Measurements from ENCODE around the gene APLNR. TPM values are rescaled to one million over a fixed set of nuclear protein-coding genes. Genes with fewer than 3 reads are reported as not detected.

The APLNR gene
- total RNA-seq, 1 donor from 2014 or later: under 0.01 TPM

GRCh38 chr11:57251491-57252104 lies 14.5 kb upstream of the APLNR start:
- DNase-seq (ENCODE audit: low read depth in 2 of 2): peak; percentile 73 to 84

- no peak for DNase-seq (ENCODE audit: low read depth in 2 of 2)
These were observed 14.0 kb upstream of the APLNR start for GRCh38 chr11:57251037-57251436.

GRCh38 chr11:57249384-57250319 lies 12.6 kb upstream of the APLNR start:
- DNase-seq (ENCODE audit: low read depth in 2 of 2): peak; percentile 73 to 83

- DNase-seq (ENCODE audit: low read depth in 2 of 2): peak; percentile 80 to 88
These were observed 11.8 kb upstream of the APLNR start for GRCh38 chr11:57248780-57249383.

GRCh38 chr11:57244911-57245310 lies 7.9 kb upstream of the APLNR start:
- DNase-seq (ENCODE audit: low read depth in 2 of 2): peak in 1 of 2 donors; percentile 27

GRCh38 chr11:57241353-57241972 lies 4.4 kb upstream of the APLNR start:
- no peak for DNase-seq (ENCODE audit: low read depth in 2 of 2)

- DNase-seq (ENCODE audit: low read depth in 2 of 2): no peak
These were observed 3.7 kb upstream of the APLNR start for GRCh38 chr11:57240757-57241156.

- no peak for DNase-seq (ENCODE audit: low read depth in 2 of 2)
These were observed 3.0 kb upstream of the APLNR start for GRCh38 chr11:57240007-57240406.

- DNase-seq (ENCODE audit: low read depth in 2 of 2): no peak
These were observed 2.3 kb upstream of the APLNR start for GRCh38 chr11:57239348-57239747.

- DNase-seq (ENCODE audit: low read depth in 2 of 2): no peak
These were observed 1.0 kb downstream of the APLNR start for GRCh38 chr11:57235761-57236703.

GRCh38 chr11:57233702-57234101 lies 3.3 kb downstream of the APLNR start:
- DNase-seq (ENCODE audit: low read depth in 2 of 2): no peak

GRCh38 chr11:57231539-57232253 lies 5.4 kb downstream of the APLNR start:
- DNase-seq (ENCODE audit: low read depth in 2 of 2): no peak

GRCh38 chr11:57230791-57231538 lies 6.1 kb downstream of the APLNR start:
- DNase-seq (ENCODE audit: low read depth in 2 of 2): no peak

GRCh38 chr11:57230316-57230715 lies 6.7 kb downstream of the APLNR start:
- no peak for DNase-seq (ENCODE audit: low read depth in 2 of 2)

GRCh38 chr11:57228600-57228999 lies 8.4 kb downstream of the APLNR start:
- no peak for DNase-seq (ENCODE audit: low read depth in 2 of 2)

GRCh38 chr11:57224537-57224936 lies 12.5 kb downstream of the APLNR start:
- DNase-seq (ENCODE audit: low read depth in 2 of 2): no peak

GRCh38 chr11:57224128-57224527 lies 12.9 kb downstream of the APLNR start:
- no peak for DNase-seq (ENCODE audit: low read depth in 2 of 2)

- no peak for DNase-seq (ENCODE audit: low read depth in 2 of 2)
These were observed 13.4 kb downstream of the APLNR start for GRCh38 chr11:57223601-57224000.

- DNase-seq (ENCODE audit: low read depth in 2 of 2): no peak
These were observed 14.8 kb downstream of the APLNR start for GRCh38 chr11:57222239-57222638.

Measured in lung microvascular endothelial cell (primary cell).